Ovary (tissue), 3 donors: ENCODE data around the gene ANXA10.
"Not testable (repeated sequence)": the region's sequence is repeated elsewhere in the genome, so short reads cannot be mapped to it uniquely, and the experiment has no call there.

Source experiments
- CTCF ChIP-seq, 3 donors: fragments of 450-650 bp in 2 of 3; fragments of 200-600 bp in 1 of 3; IDR thresholded peaks; one replicate each; pipeline versions ENCODE4 v1.5.1 to v1.8.0; 2016 to 2022; ENCODE audit warnings: antibody characterized with exemption in 3 of 3, mild to moderate bottlenecking in 1 of 3
- EP300 ChIP-seq: sonication (generic); formaldehyde crosslinking; IDR thresholded peaks from one replicate; pipeline ENCODE4 v1.6.1; 2017; ENCODE audit warnings: antibody characterized with exemption
- donor health status: DM: no; HTN: no; CAD: no.

- not testable (repeated sequence) for TF ChIP-seq CTCF (IDR thresholded peaks at IDR 0.05); EP300
Observed at GRCh38 chr4:168137695-168138094, 45.4 kb downstream of the ANXA10 start.
